SKM-1 (cell line): ENCODE measurements around the gene LRMDA.

Source experiments
- DNase-seq: peaks from one replicate; lab custom pipeline; 2025; ENCODE audit not compliant: unreplicated experiment; lab: John Stamatoyannopoulos, UW

The LRMDA gene

GRCh38 chr10:75694790-75695189 is 263.4 kb downstream of the LRMDA start:
- DNase-seq, result no peak

- DNase-seq, result no peak
Observed at GRCh38 chr10:75695994-75696393, 264.6 kb downstream of the LRMDA start.

GRCh38 chr10:75696536-75696935 is 265.1 kb downstream of the LRMDA start:
- DNase-seq, result peak; percentile 15

DNA sequence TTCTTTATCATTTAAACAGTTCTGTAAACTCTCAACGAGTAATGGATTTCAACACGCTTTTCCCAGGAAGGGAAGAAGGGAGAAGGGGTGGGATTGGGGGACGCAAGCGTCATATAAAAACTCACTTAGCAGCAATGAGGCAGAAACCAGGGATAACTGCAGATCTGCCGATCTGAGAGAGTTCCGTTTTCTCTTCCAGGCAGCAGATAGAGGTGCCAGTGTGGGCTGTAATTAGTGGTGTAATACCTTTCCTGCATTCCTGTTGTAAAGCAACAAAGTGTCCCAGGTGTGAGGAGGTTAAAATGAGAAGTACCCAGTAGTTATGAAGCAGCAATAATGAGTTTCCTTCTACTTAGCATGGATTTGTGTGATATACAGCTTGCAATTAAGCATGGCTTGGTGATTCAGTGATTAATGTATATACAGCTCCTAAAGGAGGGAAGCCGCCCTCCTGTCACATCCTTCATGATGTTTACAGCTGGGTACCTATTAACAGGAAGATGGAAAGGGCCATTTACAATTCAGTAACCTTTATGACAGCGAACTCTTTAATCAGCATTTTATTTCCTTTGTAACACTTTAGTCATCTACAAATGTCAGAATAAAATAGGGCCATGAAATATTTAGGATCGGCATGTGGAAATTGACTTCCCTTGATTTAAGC is 271.9 kb downstream of the LRMDA start:
- DNase-seq, result no peak

DNA sequence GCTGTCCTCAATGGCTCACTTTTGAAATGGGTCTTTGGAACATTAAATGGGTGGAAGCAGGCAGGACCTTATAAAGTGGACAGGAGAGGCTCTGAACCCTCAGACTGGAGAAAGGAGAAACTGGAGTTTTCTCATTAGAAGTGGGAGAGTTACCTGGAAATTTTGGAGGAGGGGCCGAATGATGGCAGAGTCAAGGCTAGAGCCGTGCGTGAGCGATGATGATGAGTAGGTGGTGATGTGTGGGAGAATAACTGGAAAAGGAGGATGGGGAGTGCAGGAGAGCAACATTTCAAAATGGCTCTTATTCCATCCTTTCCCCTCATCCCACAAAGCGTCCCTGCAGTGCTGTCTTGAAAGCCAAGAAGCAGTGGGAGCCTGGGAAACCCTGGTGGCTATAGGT is 274.0 kb downstream of the LRMDA start:
- no peak for DNase-seq

DNA sequence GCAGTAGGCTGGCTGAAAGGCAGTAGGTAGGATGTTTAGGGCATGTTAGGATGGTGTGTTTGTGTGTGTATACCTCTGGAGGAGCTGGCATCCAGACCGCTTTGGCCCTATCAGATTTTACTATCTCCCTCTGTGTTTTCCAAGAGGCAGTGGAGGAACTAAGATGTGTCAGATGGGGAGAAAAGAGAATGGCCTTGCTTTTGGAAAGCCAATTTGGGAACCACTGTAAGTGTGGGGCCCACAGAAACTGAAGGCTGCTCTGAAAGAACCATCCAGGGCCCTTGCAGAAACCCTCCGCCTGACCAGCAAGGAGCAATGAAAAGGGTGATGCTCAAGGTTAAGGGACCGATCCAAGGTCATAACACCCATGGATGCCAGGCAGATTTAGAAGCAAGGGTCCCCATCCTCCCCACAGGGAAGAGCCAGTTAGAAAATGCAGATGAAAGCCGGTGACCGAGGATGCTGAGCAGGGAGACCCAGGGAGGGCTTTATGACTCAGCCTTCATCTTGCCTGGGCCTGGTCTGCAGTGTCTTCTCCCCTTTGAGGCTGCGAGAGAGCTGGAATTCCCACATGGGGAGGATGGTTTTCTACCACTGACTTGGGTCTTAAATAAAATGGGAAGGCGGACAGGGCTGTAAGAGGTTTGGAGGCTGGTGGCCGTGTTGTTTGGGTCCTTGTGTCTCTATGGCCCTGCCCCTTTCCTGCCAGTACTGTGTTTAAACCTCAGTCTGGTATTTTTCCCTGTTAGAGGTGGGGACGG is 275.8 kb downstream of the LRMDA start:
- DNase-seq, result no peak

- DNase-seq, result no peak
Observed at GRCh38 chr10:75708060-75708459, 276.6 kb downstream of the LRMDA start.

- no peak for DNase-seq
Observed at GRCh38 chr10:75709245-75709644, 277.8 kb downstream of the LRMDA start.

- no peak for DNase-seq
Observed at GRCh38 chr10:75709811-75710210, 278.4 kb downstream of the LRMDA start.

DNA sequence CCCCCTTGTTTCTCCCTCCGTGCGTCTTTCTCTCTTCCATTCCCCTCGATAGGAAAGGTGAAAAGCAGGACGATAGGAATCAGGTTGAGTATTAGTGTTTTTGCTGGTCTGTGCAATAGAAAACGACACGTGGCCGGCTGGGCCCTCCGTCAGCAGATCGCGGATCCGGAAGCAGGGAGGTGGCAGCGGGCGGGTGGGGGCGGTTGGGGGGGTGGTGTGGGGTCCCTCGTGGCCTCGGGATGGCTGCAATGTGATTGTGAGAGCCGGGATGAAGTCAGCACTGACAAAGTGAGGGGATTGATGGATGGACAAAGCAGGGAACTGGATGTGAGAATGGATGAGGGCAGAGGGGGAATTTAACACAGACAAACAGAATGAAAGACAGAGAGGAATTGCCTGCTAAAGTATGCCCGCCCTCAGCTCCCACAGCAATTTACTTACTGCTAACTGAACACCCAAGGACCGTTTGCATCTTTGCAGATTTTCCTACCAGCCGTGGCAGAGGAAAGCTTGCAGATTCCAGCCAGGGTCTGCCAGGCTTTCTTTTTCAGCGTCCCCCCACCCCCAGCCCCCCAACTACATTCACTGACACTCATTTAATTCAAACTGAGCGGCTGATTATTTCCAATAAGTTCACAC is 280.9 kb downstream of the LRMDA start:
- no peak for DNase-seq

GRCh38 chr10:75716506-75716905 is 285.1 kb downstream of the LRMDA start:
- DNase-seq, result no peak

DNA sequence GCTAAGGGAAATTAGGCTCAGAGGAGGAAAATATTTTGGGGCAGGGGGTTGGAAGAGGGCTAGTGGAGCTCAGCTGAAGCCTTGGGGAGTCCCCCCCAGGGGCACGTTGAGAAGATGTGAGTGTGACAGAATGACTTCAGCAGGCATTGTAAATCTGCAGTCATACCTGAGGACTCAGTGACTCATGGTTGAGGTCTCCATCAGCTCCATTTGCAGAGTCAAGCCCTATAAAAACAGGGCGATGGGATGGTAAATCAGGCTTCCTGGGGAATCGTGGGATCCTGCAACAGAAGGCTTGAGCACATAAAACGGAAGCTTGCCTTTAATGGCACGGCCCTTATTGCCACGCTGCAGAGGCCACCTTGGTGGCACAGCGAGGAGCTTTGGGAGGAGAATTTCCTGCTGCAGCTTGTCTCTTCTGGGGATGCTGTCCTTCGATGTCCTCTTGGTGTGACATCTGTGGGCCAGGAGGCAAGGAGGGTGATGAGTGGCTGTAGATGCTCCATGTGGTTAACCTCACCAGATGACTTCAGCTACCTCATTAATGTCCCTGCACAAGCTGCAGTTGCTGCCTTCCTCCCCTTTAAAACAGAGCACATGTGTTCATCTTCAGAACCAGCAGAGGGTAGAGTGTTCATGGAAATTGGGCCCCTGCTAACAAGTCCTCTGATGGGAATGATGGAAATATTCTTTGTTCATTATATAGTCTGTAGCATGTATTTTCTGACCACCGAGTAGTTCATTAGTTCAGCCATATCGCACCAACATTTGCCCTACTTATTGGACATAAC is 285.9 kb downstream of the LRMDA start:
- DNase-seq, result no peak

DNA sequence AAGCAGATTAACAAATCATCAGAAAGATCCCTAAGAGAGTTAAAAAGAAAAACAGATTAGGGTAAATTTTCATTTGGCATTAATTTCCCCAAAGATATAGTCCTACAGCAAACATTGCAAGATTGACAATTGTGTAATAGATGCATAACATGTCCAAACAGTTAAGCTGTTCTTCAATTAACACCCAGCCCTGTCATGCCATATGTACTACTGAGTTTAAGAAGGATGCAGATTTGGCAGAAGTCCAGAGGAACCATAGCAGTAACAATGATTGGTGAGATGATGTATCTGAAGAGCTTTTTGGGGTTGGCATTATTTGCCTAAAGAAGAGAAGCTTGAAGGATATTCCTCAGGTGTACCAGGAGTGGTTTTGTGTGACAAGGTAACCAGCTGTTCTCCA is 287.6 kb downstream of the LRMDA start:
- no peak for DNase-seq

DNA sequence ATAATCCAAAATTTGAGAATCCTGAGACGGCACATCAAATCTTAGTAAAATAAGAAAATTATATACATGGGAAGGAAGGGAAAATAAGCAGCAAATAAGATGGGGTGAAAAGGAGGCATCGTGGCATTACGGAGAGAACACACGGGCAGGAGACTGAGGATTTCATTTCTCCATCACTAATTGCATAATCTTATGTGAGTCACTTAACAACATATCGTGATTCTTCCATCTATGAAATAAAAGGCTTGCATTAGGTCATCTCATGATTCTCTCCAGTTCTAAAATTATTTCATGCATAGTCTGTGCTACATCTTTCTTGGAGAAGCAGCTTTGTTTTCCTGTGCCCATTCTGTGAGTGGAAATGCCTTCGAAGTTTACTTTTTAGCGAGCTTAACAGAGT is 288.7 kb downstream of the LRMDA start:
- DNase-seq, result no peak

- no peak for DNase-seq
Observed at GRCh38 chr10:75722020-75722419, 290.6 kb downstream of the LRMDA start.

DNA sequence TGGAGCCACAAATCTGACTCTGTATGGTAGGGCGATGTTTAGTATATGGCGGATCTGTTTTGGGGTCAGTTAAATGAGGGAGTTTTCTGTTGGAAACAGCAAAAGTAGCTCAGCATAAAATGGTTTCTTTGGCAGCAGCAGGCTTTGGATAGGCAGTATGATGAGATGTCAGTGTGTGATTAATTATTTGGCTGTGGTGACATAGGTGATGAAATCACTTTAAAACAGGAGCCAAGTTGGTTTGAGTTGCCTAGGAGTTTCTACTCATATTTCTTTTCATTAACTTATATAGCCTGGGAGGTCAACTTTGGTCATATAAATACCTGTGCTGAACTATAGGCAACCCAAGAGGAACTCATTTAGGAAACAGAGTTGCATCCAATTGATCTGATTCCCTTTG is 291.2 kb downstream of the LRMDA start:
- DNase-seq, result no peak

DNA sequence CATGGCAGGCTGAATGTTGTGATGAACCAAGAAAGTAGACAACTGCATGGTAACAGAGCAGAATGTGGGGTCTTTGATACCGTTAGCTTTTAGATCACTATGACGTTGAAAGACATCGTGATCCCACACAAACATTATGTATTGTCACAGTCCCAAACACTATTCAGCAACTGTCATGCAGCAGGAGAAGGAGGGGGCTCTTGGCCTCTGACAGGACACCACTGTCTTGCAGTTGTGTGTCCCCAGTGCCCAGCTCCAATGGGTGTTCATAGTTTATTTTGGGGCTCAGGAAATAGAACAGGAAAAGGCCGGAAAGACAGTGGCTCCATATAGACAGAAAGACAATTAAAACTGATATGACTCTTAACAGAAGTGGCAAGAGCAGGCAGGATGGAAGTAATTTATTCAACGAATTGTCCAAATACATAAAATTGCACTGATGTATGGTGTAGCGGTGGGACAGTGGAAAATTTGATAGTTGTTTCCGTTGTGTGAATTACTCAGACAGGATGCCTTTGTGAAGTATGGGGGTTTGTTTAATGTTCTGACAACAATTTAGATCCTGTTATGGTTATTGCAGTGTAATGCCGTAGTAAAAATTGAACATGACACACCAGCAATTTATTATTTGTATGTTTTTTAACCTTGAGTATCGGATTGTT is 292.0 kb downstream of the LRMDA start:
- DNase-seq, result no peak

- DNase-seq, result no peak
Observed at GRCh38 chr10:75724047-75724446, 292.6 kb downstream of the LRMDA start.

- DNase-seq, result no peak
Observed at GRCh38 chr10:75726522-75727483, 295.4 kb downstream of the LRMDA start.

DNA sequence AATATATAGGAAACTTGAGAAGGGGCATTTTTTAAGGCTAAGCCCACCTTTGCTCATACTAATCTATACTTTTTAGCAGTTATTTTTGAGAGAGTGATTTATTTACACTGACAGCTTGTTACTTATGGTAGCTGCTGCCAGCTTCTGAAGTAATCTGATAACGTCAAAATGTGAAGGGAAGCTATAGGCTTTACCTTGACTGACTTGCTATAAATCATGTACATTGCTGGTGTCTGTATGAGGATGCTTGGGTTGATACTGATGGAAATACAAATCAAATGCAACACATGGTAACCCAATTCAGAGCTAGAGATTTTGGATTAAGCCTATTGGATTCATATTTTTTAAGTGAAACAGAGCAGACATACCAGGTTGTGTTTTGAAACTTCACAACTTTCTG is 299.4 kb downstream of the LRMDA start:
- no peak for DNase-seq
